CD4-positive, alpha-beta T cell treated with Interleukin-6 for 4 hours (primary cell): ENCODE measurements around the gene HECTD3.
"Not testable (repeated sequence)": the region's sequence is repeated elsewhere in the genome, so short reads cannot be mapped to it uniquely, and the experiment has no call there.

ENCODE experiments used
- DNase-seq: peaks from one replicate; pipeline ENCODE4 v3.0.0-alpha.2; 2020; ENCODE audit warnings: mixed read lengths

The HECTD3 gene

GRCh38 chr1:45013551-45014209 lies 2.6 kb upstream of the HECTD3 start:
- no peak for DNase-seq

- peak; percentile 61 for DNase-seq
Measured at GRCh38 chr1:45012639-45013278, 1.6 kb upstream of the HECTD3 start.

DNA sequence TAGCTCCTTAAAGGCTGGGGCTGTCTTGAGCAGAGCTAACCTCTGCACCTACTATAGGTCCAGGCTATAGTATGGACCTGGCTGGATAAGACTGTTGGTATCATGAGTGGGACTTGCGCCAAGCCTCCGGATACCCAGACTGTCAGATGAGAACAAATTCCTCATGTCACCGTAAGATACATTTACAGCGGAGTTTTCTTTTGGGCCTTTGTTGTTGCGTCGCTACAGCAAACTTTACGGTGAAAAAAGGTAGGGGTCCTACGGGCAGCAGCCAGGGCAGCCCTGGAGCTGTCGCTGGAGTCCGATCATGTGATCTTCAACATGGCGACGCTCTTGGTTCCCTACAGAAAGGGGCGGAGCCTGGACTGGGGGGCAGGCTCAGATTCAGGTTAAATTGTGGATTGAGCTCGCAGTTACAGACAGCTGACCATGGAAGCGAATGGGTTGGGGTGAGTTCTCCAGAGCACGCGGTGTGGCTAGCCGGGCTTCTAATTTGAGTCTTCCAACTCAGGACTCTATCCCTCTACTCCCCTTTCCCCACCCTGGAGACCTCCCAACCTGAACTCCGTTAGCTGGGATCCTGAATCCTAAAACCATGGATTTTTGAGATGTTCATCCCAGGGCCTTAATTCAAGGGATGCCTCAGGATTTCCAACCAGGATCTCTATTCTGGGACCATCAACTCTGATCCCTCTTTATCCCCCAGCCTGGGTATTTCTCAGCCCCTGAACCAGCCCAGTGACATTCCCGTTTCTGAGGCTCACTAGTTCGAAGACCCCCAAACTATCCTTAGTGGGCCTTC lies 914 bp upstream of the HECTD3 start, which contains the start of gene UROD:
TSS of gene UROD (plus strand) at position 418 of the 802 bp plus-strand sequence. CDS start at position 430, 12 bp downstream.
- DNase-seq: peak; percentile 91

DNA sequence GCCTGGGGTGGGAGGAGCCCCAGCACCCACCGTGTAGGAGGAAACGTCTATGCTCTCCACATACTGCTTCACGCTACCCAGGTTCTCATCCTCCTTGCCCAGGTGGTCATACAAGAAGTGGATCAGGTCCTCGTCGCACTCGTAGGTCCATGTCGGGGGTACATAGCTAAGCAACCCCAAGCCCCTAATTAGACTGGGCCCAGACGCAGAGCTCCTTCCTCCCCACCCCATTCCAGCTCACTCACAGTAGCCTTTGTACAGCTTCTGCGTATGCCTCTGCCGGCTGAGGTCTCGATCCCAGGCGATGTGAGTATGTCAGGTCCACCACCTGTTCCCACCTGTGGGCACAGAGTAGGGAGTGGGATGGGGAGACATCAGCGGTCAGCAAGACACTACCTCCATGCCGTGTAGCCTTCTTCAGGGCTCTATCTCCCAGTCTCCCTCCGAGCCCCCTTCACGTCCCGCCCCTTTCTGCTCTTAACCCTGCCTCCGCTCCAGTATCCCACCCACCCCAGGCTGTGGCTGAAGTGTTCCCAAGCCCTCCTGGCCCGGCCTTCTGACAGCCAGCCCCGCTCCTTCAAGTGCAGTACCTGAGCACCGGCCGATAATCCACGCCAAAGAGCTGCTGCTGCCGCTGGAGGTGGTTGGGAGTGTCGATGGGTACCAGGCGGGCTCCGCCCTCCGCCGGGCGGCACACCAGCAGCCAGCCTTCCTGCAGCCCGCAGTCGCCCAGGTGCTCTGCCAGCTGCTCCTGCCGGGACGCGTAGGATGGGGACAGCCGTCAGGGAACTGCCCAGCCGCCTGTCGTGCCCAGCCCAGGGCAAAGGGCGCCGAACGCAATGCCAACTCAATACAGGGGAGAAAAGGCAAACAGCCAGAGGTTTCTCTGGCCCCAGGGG lies 919 bp downstream of the HECTD3 start:
- DNase-seq: peak; percentile 49

DNA sequence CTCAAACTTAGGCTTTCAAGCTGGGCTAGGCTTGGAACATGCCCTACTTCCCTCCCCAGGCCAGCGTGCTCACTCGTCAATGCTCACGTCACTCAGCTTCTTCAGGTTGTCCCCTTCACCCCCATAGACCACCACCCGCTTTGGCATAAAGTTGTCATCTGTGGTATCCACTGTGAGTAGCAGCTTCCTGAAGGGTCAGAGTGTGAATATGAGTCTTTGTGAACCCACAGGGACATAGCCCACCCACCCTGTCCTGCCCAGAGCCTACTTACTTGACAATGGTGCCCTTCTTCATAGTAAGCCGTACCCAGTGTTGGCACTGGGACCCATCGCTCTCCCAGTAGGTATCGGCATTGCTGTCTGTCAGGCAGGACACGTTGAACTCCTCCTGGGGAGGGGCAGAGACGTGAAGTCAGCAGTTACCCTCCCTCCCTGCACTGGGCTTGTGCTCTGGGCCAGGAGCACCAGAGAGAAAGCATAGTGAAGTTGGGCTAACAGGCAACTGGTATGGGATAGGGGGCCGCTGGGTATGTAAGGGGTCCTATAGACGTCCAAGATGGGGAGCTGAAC lies 1.7 kb downstream of the HECTD3 start:
- DNase-seq: no peak

DNA sequence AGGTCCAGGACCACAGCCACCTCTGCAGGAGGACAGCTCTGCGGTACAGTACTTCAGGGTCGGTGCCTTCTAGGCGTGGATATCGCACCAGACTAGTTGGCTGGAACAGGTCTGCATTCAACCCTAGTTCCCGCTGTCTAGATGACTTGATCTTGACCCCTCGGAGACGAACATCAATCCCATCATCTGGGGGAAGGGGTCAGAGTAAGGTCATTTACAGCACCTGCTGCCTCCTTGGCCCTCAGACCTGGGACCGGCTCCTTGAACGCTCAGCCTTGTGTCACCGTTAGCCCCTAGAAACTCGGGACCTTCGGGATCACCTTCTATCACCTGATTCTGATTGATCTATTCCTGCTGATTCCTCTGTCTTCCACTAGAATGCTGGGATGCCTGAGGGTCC lies 2.6 kb downstream of the HECTD3 start:
- no peak for DNase-seq

DNA sequence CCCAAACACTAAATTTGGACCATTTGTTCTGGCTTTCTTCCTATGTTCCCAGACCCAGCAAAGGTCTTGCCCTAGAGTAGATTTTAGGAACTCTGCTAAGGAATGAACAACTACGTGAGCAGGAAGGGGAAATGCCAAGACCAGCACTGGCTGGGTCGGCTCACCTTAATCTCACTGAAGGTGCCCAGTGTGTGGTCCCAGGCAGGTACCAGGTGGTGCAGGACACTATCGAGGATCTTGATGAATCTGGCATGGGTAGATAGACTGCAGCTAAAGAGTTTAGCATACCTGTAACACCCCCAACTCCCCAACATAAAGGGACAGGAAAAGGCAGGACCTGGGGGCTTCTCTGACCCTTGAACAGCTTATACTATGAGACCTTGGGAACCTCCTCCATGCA lies 3.0 kb downstream of the HECTD3 start:
- DNase-seq: no peak

DNA sequence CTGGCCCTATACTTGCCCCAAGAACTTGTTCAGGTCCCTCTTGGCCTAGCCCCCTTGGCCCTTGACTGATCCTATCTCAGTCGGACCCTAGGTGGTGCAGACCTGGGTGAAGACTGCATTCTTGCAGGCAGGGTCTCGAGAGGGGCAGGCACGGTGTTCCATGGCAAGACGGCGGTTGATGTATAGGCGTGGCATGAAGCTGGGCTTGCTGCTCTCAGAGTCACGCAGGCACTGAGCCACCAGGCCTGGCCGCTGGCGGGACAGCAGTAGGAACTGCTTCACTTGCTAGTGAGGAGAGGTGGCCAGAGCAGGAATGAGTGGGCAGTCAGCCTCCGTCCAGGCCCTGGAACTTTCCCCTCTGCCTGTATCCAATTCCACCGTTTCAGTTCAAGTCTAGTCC lies 3.8 kb downstream of the HECTD3 start:
- DNase-seq: no peak

DNA sequence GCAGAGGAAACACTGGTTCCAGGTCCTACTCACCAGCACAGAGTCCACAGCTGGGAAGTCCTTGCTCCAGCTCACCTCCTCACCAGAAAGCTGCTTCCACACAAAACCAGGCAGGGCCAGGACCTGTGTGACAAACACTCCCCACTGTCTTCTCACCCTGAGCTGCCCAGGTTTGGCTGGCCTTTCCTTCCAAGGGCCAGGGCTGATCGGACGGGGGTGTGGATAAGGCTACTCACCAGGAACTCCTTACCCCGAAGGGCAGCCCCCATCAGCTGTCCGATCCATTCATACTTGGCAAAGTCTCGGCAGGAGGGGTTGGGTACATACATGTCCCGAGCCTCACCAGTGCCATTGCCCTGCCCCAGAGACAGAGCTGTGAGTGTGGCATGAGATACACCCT lies 5.4 kb downstream of the HECTD3 start:
- no peak for DNase-seq

GRCh38 chr1:45004281-45004920 lies 6.7 kb downstream of the HECTD3 start:
- DNase-seq: no peak

DNA sequence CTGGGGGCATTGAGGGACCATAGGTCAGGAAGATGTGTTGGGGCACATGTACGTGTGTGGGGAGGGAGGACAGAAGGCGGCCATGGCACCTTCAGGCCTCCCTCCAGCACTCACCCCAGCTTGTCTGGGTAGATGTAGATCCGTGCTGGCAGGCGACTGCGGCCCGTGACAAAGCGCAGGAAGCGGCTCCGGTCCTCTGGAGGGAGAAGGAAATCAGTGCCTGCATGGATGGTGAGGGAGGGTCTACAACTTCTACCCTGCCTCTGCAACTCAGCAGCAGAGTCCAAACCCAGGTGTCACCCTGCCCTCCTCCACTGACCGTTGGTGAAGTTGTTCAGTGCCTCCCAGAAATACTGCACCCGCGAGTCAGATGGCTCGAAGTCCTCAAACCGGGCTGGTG lies 7.4 kb downstream of the HECTD3 start:
- DNase-seq: no peak

DNA sequence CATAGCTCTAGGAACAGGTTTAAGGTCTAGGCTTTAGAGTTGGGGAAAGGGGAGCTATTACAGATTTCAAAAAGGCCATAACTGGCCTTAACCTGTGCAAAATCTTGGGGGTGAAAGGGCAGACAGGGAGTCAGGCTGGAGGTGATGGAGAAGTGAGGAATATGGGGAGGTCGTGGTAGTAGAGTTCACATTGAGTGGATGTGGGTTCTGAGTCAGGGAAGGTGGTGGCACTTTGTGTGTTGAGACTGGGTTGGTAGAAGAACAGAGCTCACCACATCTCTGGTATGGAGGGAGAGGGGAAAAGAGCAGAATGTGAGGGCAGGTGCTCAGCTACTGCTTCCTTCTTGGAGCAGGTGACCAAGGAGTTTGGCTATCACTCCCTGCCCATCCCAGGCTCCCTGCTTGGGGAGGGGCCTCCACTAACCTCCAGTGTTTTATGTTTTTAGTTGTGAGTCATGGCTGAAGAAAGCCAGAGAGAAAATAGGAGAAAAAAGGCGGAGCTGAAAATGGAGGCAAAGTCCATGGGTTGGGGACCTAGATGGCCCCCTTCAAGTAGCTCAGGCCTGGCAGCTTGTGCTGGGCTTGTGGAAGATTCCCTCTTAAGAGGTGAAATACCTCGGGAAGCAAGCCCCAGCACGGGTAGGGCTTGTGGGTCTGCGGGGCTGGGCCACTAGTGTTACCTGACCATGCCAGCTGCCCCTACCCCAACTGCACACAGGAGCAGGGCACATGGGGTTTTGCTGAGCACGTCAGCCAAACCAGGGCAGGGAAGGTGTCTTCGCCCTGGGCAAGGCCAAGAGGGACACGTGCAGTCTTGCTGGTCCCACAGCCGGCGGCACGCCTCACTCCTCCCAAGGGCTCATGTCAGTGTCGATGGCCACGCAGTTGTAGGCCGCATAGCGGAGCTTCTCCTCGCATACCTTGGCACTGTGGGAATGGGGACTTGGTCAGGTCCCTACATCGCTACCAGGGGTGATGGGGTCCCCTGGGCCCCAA lies 8.2 kb downstream of the HECTD3 start:
- DNase-seq: no peak

- DNase-seq: not testable (repeated sequence)
Measured at GRCh38 chr1:45001576-45001975, 9.5 kb downstream of the HECTD3 start.

- DNase-seq: no peak
Measured at GRCh38 chr1:45001011-45001481, 10.1 kb downstream of the HECTD3 start.

DNA sequence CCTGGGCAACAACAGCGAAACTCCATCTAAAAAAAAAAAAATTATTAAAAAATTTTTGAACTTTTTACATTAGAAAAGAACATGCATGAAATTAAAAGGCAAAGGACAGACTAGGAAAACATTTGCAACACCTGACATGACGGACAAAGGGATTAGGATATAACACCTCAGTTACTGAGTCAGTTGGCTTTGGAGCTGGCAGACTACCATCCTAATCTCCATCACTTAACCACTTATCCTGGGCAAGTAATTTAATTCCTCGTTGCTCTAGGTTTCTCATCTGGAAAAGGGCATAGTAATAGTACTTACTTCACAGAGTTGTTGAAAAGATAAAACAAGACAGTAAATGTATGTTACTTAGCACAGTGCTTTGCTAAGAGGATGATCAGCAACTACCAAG lies 11.9 kb downstream of the HECTD3 start:
- no peak for DNase-seq

DNA sequence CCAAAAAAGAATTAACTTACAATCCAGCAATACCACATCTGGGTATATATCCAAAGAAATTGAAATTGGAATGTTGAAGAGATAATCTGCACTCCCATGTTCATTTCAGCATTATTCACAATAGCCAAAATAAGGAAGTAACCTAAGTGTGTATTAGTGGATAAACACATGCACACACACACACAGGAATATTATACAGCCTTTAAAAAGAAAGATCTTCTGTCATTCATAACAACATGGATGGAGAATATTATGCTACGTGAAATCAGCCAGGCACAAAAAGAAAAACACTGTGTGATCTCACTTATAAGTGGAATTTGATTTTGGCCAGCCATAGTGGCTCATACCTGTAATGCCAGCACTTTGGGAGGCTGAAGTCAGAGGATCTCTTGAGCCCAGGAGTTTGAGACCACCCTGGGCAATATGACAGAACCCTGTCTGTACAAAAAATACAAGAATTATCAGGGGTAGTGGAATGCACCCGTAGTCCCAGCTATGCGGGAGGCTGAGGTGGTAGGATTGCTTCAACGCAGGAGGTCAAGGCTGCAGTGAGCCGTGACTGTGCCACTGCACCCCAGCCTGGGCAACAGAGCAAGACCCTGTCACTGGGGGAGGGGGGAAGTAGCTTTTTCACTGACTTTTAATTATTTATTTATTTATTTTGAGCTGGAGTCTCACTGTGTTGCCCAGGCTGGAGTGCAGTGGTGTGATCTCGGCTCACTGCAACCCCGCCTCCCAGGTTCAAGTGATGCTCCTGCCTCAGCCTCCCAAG lies 15.5 kb downstream of the HECTD3 start:
- DNase-seq: no peak

DNA sequence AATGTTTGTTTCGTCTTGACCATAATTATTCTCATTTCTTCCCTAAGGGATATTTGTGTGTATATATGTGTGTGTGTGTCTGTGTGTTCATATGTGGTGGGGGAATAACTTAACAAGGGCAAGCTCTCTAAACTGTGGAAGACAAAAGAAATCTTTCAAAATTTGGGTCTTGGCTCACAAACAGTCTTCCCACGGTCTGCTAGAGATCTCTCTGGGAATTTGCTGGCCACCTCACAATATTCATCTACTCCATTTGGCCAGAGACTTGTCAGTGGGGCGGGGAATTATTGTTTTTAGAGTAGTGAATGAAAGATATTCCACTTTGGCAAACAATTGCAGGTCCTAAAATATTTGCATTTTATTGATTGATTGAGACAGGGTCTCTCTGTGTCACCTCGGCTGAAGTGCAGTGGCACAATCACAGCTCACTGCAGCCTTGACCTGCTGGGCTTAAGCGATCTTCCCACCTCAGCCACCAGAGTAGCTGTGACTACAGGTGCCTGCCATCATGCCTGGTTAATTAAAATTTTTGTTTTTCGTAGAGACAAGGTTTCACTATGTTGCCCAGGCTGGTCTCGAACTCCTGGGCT lies 16.7 kb downstream of the HECTD3 start:
- no peak for DNase-seq

- no peak for DNase-seq
Measured at GRCh38 chr1:44988531-44989156, 22.5 kb downstream of the HECTD3 start.
